H1 (cell line): ENCODE data around the gene DOCK6.

ENCODE experiments used
- CREB1 ChIP-seq: IDR thresholded peaks from 2 replicates; pipeline ENCODE4 v1.6.1; 2012; ENCODE audit warnings: inconsistent platforms
- EP300 ChIP-seq, 2 experiments: IDR thresholded peaks; 1 replicate in 1 of 2; 2 replicates in 1 of 2; pipeline ENCODE4 v1.6.1; 2011 to 2012; ENCODE audit warnings: low read depth in 2 of 2, low read length in 2 of 2, mild to moderate bottlenecking in 2 of 2, borderline replicate concordance in 1 of 2, inconsistent platforms in 1 of 2, moderate library complexity in 1 of 2
- EZH2 ChIP-seq: fragments of 200-600 bp; sonication (generic); IDR thresholded peaks from 2 replicates; pipeline ENCODE4 v1.7.1; 2012; ENCODE audit warnings: low read depth, mild to moderate bottlenecking, moderate library complexity, low read length, inconsistent platforms; ENCODE audit not compliant: severe bottlenecking
- KDM5A ChIP-seq: fragments of 200-600 bp; IDR thresholded peaks from 2 replicates; pipeline ENCODE4 v1.7.1; 2012; ENCODE audit warnings: mild to moderate bottlenecking, low read length, inconsistent platforms, mixed read lengths
- POLR2AphosphoS5 ChIP-seq: IDR thresholded peaks from 2 replicates; pipeline ENCODE4 v1.6.1; 2011; ENCODE audit warnings: low read depth, low read length
- SIN3A ChIP-seq, 2 experiments: IDR thresholded peaks in 1 of 2; conservative IDR thresholded peaks in 1 of 2; 2 replicates each; pipeline ENCODE4 v1.6.1; 2011 to 2012; ENCODE audit warnings: low read length in 2 of 2, improper control_type of control experiment in 1 of 2, low read depth in 1 of 2, mild to moderate bottlenecking in 1 of 2
- SRF ChIP-seq: IDR thresholded peaks from 2 replicates; pipeline ENCODE4 v1.6.1; 2011; ENCODE audit warnings: mild to moderate bottlenecking, low read depth, low read length, moderate library complexity
- TAF1 ChIP-seq: IDR thresholded peaks from 2 replicates; pipeline ENCODE4 v1.6.1; 2011; ENCODE audit warnings: mild to moderate bottlenecking, low read depth, low read length
- ZNF274 ChIP-seq: IDR thresholded peaks from 2 replicates; pipeline ENCODE4 v1.7.0; 2012; ENCODE audit warnings: low read length, borderline replicate concordance; ENCODE audit errors: extremely low read depth
- TF ChIP-seq, protein P1 (sequence below), 3 experiments: IDR thresholded peaks; 1 replicate in 2 of 3; 2 replicates in 1 of 3; pipeline versions ENCODE4 v1.5.1 to v1.6.1; 2011; ENCODE audit warnings: low read length in 3 of 3, mild to moderate bottlenecking in 3 of 3, inconsistent platforms in 2 of 3, low read depth in 1 of 3, moderate library complexity in 1 of 3; ENCODE audit not compliant: insufficient read depth in 1 of 3; ENCODE audit errors: control extremely low read depth in 1 of 3
- TF ChIP-seq, protein P2 (sequence below): IDR thresholded peaks from 2 replicates; pipeline ENCODE4 v1.6.1; 2011; ENCODE audit warnings: low read depth, mild to moderate bottlenecking, low read length; ENCODE audit not compliant: insufficient read depth

DNA sequence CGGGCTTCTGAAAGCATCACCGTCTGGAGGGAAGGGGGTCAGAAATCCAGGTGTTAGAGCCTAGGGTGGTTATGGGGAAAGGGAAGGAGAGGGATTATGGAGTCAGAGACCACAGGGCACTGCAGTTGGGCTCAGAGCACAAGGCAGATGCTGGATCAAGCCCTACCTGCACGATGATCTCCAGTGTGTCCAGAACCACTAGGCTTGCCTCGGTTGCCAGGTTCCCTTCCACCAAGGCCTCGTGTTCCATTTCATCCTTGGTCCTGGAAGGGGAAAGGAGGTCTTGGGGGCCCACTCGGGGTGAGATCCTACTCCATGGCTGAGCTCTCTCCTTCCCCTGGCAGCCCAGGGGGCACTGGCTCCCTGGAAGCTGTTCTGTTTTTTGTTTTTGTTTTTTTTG lies 47.9 kb downstream of the DOCK6 start:
- TF ChIP-seq POLR2AphosphoS5 (no peak), EZH2 (no peak), EP300 (IDR thresholded peaks at IDR 0.05; ENCODE audit: borderline replicate concordance in 1 of 2, low read depth in 2 of 2, low read length in 2 of 2) (no peak), KDM5A (no peak), TAF1 (no peak), SIN3A (conservative IDR thresholded peaks at IDR 0.05 in 1 of 2, IDR thresholded peaks at IDR 0.05 in 1 of 2; ENCODE audit: low read depth in 1 of 2, low read length in 2 of 2) (no peak), SRF (no peak), CREB1 (no peak), ZNF274 (no peak)
- TF ChIP-seq, protein P1, sequence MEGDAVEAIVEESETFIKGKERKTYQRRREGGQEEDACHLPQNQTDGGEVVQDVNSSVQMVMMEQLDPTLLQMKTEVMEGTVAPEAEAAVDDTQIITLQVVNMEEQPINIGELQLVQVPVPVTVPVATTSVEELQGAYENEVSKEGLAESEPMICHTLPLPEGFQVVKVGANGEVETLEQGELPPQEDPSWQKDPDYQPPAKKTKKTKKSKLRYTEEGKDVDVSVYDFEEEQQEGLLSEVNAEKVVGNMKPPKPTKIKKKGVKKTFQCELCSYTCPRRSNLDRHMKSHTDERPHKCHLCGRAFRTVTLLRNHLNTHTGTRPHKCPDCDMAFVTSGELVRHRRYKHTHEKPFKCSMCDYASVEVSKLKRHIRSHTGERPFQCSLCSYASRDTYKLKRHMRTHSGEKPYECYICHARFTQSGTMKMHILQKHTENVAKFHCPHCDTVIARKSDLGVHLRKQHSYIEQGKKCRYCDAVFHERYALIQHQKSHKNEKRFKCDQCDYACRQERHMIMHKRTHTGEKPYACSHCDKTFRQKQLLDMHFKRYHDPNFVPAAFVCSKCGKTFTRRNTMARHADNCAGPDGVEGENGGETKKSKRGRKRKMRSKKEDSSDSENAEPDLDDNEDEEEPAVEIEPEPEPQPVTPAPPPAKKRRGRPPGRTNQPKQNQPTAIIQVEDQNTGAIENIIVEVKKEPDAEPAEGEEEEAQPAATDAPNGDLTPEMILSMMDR (IDR thresholded peaks at IDR 0.05; ENCODE audit: control extremely low read depth in 1 of 3, insufficient read depth in 1 of 3, low read depth in 1 of 3, low read length in 3 of 3): no peak
- TF ChIP-seq, protein P2, sequence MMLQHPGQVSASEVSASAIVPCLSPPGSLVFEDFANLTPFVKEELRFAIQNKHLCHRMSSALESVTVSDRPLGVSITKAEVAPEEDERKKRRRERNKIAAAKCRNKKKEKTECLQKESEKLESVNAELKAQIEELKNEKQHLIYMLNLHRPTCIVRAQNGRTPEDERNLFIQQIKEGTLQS: no peak
